Ovary (tissue), 9 donors: ENCODE data around the gene PPME1. TPM values are rescaled to one million over a fixed set of nuclear protein-coding genes. Genes with fewer than 3 reads are reported as not detected.

Source experiments
- DNase-seq, 5 donors: peaks; one replicate each; pipeline ENCODE4 v3.0.0-alpha.2; 2019 to 2020
- H3K27ac ChIP-seq, 2 donors: fragments of 200-600 bp; one replicate each; pipeline versions ENCODE4 v1.5.1 to v1.8.0; 2019 to 2022
- H3K27me3 ChIP-seq: fragments of 200-600 bp; one replicate; pipeline ENCODE4 v1.8.0; 2022
- H3K36me3 ChIP-seq: fragments of 200-600 bp; sonication (generic); one replicate; pipeline ENCODE4 v1.5.1; 2019
- H3K4me1 ChIP-seq: one replicate; pipeline ENCODE4 v1.8.1; 2013; ENCODE audit warnings: mild to moderate bottlenecking, moderate library complexity; ENCODE audit not compliant: insufficient read depth
- H3K4me3 ChIP-seq: fragments of 200-600 bp; sonication (generic); one replicate; pipeline ENCODE4 v1.5.1; 2017
- H3K9me3 ChIP-seq, 2 donors: fragments of 200-600 bp in 1 of 2; sonication (generic) in 1 of 2; one replicate each; pipeline versions ENCODE4 v1.5.1 to v1.8.1; 2013 to 2019; ENCODE audit warnings: mild to moderate bottlenecking in 1 of 2, moderate library complexity in 1 of 2
- EP300 ChIP-seq: sonication (generic); formaldehyde crosslinking; IDR thresholded peaks from one replicate; pipeline ENCODE4 v1.6.1; 2017; ENCODE audit warnings: antibody characterized with exemption
- POLR2A ChIP-seq: fragments of 450-650 bp; IDR thresholded peaks from one replicate; pipeline ENCODE4 v1.6.1; 2017; ENCODE audit warnings: antibody characterized with exemption, mild to moderate bottlenecking, moderate library complexity
- WGBS, 3 donors: extraction: QIAGEN DNeasy Blood & Tissue Kit in 1 of 3; methylation state at CpG; one replicate each; pipeline versions ENCODE4 v1.1.5 to v1.1.7; 2013 to 2017; 5-methylcytosine and 5-hydroxymethylcytosine counted together
- intact Hi-C, 4 donors: fragments of 100-400 bp; cut with DNase I; formaldehyde crosslinking; loops; one replicate each; pipeline versions ENCODE4 v1.11.0 to v1.15.1; 2022 to 2023
- polyA plus RNA-seq, 2 donors: library from polyadenylated mRNA; stranded (reverse); fragments of 200-250 nt in 1 of 2; fragments of 350-450 nt in 1 of 2; fragmentation: Illumina TruSeq in 1 of 2; extraction: RNeasy Lipid Tissue Mini Kit (QIAGEN cat#74804) in 1 of 2; gene quantifications; one replicate each; pipeline ENCODE4 v1.2.3, GENCODE V29; 2013 to 2014
- total RNA-seq, 7 donors: library from RNA; depleted of rRNA in 2 of 7; stranded (reverse); fragments of >200 nt in 2 of 7; fragmentation: NEBNext Ultra II Directional in 3 of 7; extraction: Animal tissue kit (Norgen Biotek cat#: 25700) in 3 of 7; gene quantifications; one replicate each; pipeline versions ENCODE4 v1.1.0 to v1.2.4, GENCODE V29; 2016 to 2023
- TF ChIP-seq, protein P1 (sequence below), 3 donors: fragments of 450-650 bp in 2 of 3; fragments of 200-600 bp in 1 of 3; IDR thresholded peaks; one replicate each; pipeline versions ENCODE4 v1.5.1 to v1.8.0; 2016 to 2022; ENCODE audit warnings: antibody characterized with exemption in 3 of 3, mild to moderate bottlenecking in 1 of 3
- donor health status: DM: no; HTN: no; CAD: no; lungs with moderate emphysema.
- donor health status: DM: no; HTN: no; CAD: no.
- donor health status: Bipolar disorder and iron deficiency.
- donor health status: DM: yes; HTN: yes; CAD: no.
- donor health status: DM: no; HTN: no; CAD: no.
- donor health status: DM: yes; HTN: yes; CAD: no.

Gene PPME1
- total and polyA plus RNA-seq, 9 donors: 19.6 to 42.2 (median 35.8) TPM

DNA sequence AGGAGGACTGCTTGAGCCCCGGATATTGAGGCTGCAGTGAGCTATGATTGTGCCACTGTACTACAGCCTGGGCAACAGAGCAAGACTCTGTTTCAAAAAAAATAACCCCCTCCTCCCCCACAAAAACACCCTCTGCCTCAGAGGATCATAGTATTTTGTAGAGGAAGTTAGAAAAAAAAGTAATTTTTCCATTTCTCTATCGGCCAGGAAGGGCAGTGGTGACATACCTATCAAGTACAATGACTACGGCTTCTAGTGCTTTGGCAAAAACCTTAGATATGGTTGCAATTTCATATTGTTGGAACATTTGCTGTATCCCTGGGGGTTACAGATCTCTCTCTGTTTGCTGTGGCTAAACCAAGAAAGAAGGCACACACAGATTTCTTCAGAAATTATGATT lies 29.2 kb upstream of the PPME1 start:
- H3K27me3 ChIP-seq: no peaks in the 10 kb centered on the region
- H3K9me3 ChIP-seq: no peaks in the 10 kb centered on the region
- no peak overlapping the region for H3K27ac ChIP-seq
- TF ChIP-seq, protein P1, sequence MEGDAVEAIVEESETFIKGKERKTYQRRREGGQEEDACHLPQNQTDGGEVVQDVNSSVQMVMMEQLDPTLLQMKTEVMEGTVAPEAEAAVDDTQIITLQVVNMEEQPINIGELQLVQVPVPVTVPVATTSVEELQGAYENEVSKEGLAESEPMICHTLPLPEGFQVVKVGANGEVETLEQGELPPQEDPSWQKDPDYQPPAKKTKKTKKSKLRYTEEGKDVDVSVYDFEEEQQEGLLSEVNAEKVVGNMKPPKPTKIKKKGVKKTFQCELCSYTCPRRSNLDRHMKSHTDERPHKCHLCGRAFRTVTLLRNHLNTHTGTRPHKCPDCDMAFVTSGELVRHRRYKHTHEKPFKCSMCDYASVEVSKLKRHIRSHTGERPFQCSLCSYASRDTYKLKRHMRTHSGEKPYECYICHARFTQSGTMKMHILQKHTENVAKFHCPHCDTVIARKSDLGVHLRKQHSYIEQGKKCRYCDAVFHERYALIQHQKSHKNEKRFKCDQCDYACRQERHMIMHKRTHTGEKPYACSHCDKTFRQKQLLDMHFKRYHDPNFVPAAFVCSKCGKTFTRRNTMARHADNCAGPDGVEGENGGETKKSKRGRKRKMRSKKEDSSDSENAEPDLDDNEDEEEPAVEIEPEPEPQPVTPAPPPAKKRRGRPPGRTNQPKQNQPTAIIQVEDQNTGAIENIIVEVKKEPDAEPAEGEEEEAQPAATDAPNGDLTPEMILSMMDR (IDR thresholded peaks at IDR 0.05): no peak
- TF ChIP-seq EP300 (no peak), POLR2A (no peak)
- DNase-seq: no peak
- no peaks in the 10 kb centered on the region for H3K36me3 ChIP-seq
- no peaks in the 10 kb centered on the region for H3K4me1 ChIP-seq
- whole genome bisulfite sequencing, 3 donors: 82 to 86% (median 82%) methylated on average over 3 of the region's 3 CpGs
- intact Hi-C loops: no loop called here
- H3K4me3 ChIP-seq: no peak overlapping the region

DNA sequence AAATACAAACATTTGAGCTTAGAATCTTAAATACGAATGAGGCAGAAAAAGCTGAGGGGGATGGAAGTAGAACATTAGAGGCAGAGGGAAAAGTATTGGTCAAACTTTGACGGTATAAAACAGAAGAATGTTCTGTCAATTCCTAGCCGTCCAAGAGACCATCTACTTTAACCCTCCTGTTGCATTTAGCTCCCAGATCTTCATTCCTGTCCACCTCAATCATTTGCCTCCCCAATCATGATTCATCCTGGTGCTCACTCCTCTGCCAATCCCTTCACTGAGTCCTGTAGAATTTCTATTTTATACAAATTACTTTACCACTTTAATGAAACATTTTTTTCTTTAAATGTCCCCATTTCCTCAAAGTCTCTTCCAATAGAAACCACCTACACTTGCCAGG lies 28.5 kb upstream of the PPME1 start:
- TF ChIP-seq EP300 (no peak), POLR2A (no peak)
- TF ChIP-seq, protein P1 (IDR thresholded peaks at IDR 0.05): no peak

DNA sequence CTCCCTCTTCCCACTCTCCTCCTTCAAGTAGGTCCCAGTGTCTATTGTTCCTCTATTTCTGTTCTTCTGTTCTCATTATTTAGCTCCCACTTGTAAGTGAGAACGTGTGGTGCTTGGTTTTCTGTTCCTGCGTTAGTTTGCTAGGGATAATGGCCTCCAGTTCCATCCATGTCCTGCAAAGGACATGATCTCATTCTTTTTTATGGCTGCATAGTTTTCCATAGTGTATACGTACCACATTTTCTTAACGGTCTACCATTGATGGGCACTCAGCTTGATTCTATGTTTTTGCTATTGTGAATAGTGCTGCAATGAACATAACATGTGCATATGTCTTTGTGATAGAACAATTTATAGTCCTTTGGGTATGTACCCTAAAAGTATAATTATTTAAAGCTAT lies 26.5 kb upstream of the PPME1 start:
- H3K36me3 ChIP-seq: no peaks in the 10 kb centered on the region
- H3K9me3 ChIP-seq: no peaks in the 10 kb centered on the region
- TF ChIP-seq POLR2A (no peak), EP300 (no peak)
- TF ChIP-seq, protein P1 (IDR thresholded peaks at IDR 0.05): no peak
- H3K4me3 ChIP-seq: no peak overlapping the region
- H3K27ac ChIP-seq: no peak overlapping the region
- H3K4me1 ChIP-seq: no peaks in the 10 kb centered on the region
- WGBS, 3 donors: 96 to 99% (median 99%) methylated on average over 4 of the region's 4 CpGs
- intact Hi-C loops: no loop called here
- H3K27me3 ChIP-seq: no peaks in the 10 kb centered on the region
- no peak for DNase-seq

More for the DNA sequence above, 28.5 kb upstream of the PPME1 start:
- H3K9me3 ChIP-seq: no peaks in the 10 kb centered on the region
- no peak overlapping the region for H3K27ac ChIP-seq
- no peak for DNase-seq
- intact Hi-C loops: no loop called here
- H3K36me3 ChIP-seq: no peaks in the 10 kb centered on the region
- no peaks in the 10 kb centered on the region for H3K27me3 ChIP-seq
- H3K4me3 ChIP-seq: no peak overlapping the region
- H3K4me1 ChIP-seq: no peaks in the 10 kb centered on the region
- 75 to 81% (median 80%) methylated on average over 3 of the region's 3 CpGs for WGBS, 3 donors

DNA sequence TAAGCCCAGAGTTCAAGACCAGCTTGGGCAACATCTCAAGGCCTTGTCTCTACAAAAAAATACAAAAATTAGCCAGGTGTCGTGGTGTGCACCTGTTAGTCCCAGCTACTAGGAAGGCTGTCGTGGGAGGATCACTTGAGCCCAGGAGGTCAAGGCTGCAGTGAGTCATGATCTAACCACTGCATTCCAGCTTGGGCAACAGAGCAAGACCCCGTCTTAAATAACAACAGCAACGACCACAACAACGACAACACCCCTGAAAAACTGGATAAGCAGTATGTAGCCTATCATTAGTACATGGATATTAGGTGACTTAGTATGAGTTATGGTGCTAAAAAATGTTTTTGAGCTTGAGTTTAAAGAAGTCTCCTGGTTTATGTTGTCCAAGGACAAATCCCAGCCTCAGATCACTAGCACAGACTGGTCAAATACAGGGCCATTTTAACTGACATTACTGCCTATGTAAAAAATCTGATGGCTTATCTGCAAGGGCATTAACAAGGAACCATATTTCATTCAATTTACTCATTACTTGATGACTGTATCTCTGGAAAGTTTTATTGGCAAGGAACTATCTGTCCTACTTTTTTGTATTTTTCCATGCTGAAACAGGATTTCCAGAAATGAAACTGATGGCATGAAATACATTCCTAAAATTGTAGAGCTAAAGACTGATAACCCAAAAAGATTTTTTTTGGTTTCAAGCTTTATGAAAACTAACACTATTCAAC lies 23.7 kb upstream of the PPME1 start:
- no peak overlapping the region for H3K4me3 ChIP-seq
- H3K27me3 ChIP-seq: no peaks in the 10 kb centered on the region
- TF ChIP-seq EP300: no peak
- TF ChIP-seq, protein P1 (IDR thresholded peaks at IDR 0.05): no peak
- TF ChIP-seq POLR2A: no peak
- H3K9me3 ChIP-seq: no peaks in the 10 kb centered on the region
- WGBS, 3 donors: 30 to 64% (median 37%) methylated on average over 5 of the region's 5 CpGs
- no peak overlapping the region for H3K27ac ChIP-seq
- intact Hi-C loops: no loop called here
- no peaks in the 10 kb centered on the region for H3K36me3 ChIP-seq
- no peaks in the 10 kb centered on the region for H3K4me1 ChIP-seq
- no peak for DNase-seq
